SU-DHL-6 (cell line): ENCODE results near the gene KATNAL1.

Experiments used
- H2AFZ ChIP-seq: fragments of 200-600 bp; sonication (generic); 2 replicates; pipeline ENCODE4 v1.6.1; 2014; ENCODE audit warnings: low read depth, mild to moderate bottlenecking, moderate library complexity, mixed read lengths, antibody characterized with exemption, low read length; ENCODE audit not compliant: severe bottlenecking
- H3F3A ChIP-seq: fragments of 200-600 bp; shearing (Covaris generic); 2 replicates; pipeline ENCODE4 v1.6.0; 2016; ENCODE audit warnings: antibody characterized with exemption, mild to moderate bottlenecking; ENCODE audit not compliant: insufficient read depth
- H3K27ac ChIP-seq: fragments of 200-600 bp; sonication (generic); 2 replicates; pipeline ENCODE4 v1.5.1; 2016; ENCODE audit warnings: low read depth, mild to moderate bottlenecking, low read length, moderate library complexity, mixed read lengths
- H3K27me3 ChIP-seq: fragments of 200-600 bp; sonication (generic), shearing (Covaris generic); 2 replicates; pipeline ENCODE4 v1.6.0; 2014; ENCODE audit warnings: mild to moderate bottlenecking, low read length
- H3K36me3 ChIP-seq: fragments of 200-600 bp; sonication (generic); 2 replicates; pipeline ENCODE4 v1.6.1; 2014; ENCODE audit warnings: mild to moderate bottlenecking, low read length, mixed read lengths
- H3K4me2 ChIP-seq: fragments of 300-600, 200-600 bp; shearing (Covaris generic), sonication (generic); 2 replicates; pipeline ENCODE4 v1.6.0; 2014; ENCODE audit warnings: low read length, low read depth, mild to moderate bottlenecking; ENCODE audit not compliant: poor library complexity, severe bottlenecking
- H3K4me3 ChIP-seq: fragments of 200-600 bp; sonication (generic); 2 replicates; pipeline ENCODE4 v1.5.1; 2014; ENCODE audit warnings: antibody characterized with exemption, low read length, mild to moderate bottlenecking, mixed read lengths; ENCODE audit not compliant: insufficient read depth, poor library complexity, severe bottlenecking
- H3K79me2 ChIP-seq: fragments of 200-600 bp; sonication (generic); 2 replicates; pipeline ENCODE4 v1.6.1; 2014; ENCODE audit warnings: mild to moderate bottlenecking, low read length, moderate library complexity; ENCODE audit not compliant: insufficient read depth
- H3K9ac ChIP-seq: fragments of 200-600 bp; sonication (generic); 2 replicates; pipeline ENCODE4 v1.7.0; 2014; ENCODE audit warnings: mild to moderate bottlenecking, low read length
- H3K9me2 ChIP-seq: fragments of 200-600 bp; sonication (generic); replicated peaks from 2 replicates; pipeline ENCODE4 v1.6.1; 2014; ENCODE audit warnings: low read length; ENCODE audit not compliant: insufficient read depth
- H3K9me3 ChIP-seq: fragments of 200-600 bp; sonication (generic); 2 replicates; pipeline ENCODE4 v1.6.1; 2014; ENCODE audit warnings: low read length, mixed read lengths; ENCODE audit not compliant: insufficient read depth
- H4K20me1 ChIP-seq: fragments of 200-600 bp; sonication (generic); 2 replicates; pipeline ENCODE4 v1.6.1; 2014; ENCODE audit warnings: low read depth, mild to moderate bottlenecking, antibody characterized with exemption, low read length, moderate library complexity, mixed read lengths
- EZH2phosphoT487 ChIP-seq: fragments of 200-600 bp; sonication (generic), shearing (Covaris generic); conservative IDR thresholded peaks from 2 replicates; pipeline ENCODE4 v1.6.1; 2018; ENCODE audit warnings: mild to moderate bottlenecking, antibody characterized with exemption, low read length, moderate library complexity, mixed read lengths
- TF ChIP-seq, protein P1 (sequence below): fragments of 200-600 bp; sonication (generic); IDR thresholded peaks from one replicate; pipeline ENCODE4 v1.5.1; 2017; ENCODE audit warnings: antibody characterized with exemption, mild to moderate bottlenecking, low read length, moderate library complexity; ENCODE audit not compliant: insufficient read depth, poor library complexity, severe bottlenecking

Gene KATNAL1

DNA sequence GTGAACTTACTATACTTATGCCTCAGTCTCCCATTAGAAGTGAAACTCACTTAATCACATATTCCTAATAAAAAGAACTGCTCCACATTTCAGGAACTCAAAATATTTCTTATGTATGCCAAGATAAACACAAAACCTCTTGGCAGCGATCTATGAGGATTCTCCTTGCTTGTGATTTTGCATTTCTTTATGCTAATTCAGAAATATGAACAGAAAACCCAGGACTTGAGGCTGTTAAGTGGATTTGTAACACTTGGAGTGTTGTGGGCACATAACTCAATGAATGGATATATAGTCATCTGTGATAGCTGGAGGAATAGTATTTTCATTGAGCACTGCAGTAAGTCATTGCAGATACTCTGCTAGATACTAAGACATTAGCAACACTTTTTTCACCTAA, 5.6 kb upstream of the KATNAL1 start:
- TF ChIP-seq, protein P1, sequence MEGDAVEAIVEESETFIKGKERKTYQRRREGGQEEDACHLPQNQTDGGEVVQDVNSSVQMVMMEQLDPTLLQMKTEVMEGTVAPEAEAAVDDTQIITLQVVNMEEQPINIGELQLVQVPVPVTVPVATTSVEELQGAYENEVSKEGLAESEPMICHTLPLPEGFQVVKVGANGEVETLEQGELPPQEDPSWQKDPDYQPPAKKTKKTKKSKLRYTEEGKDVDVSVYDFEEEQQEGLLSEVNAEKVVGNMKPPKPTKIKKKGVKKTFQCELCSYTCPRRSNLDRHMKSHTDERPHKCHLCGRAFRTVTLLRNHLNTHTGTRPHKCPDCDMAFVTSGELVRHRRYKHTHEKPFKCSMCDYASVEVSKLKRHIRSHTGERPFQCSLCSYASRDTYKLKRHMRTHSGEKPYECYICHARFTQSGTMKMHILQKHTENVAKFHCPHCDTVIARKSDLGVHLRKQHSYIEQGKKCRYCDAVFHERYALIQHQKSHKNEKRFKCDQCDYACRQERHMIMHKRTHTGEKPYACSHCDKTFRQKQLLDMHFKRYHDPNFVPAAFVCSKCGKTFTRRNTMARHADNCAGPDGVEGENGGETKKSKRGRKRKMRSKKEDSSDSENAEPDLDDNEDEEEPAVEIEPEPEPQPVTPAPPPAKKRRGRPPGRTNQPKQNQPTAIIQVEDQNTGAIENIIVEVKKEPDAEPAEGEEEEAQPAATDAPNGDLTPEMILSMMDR: no peak
- no peak for TF ChIP-seq EZH2phosphoT487
- H3K4me2 ChIP-seq: no peak overlapping the region
- H4K20me1 ChIP-seq: no peaks in the 10 kb centered on the region
- no peak overlapping the region for H2AFZ ChIP-seq
- no peaks in the 10 kb centered on the region for H3K36me3 ChIP-seq
- H3K4me3 ChIP-seq: no peak overlapping the region
- H3K9ac ChIP-seq: no peak overlapping the region
- H3K79me2 ChIP-seq: no peaks in the 10 kb centered on the region
- H3K27me3 ChIP-seq: no peaks in the 10 kb centered on the region
- H3K27ac ChIP-seq: no peak overlapping the region
- H3K9me3 ChIP-seq: no peaks in the 10 kb centered on the region
- peaks cover 15% of the 10 kb centered on the region for H3F3A ChIP-seq
- no peaks in the 10 kb centered on the region for H3K9me2 ChIP-seq

DNA sequence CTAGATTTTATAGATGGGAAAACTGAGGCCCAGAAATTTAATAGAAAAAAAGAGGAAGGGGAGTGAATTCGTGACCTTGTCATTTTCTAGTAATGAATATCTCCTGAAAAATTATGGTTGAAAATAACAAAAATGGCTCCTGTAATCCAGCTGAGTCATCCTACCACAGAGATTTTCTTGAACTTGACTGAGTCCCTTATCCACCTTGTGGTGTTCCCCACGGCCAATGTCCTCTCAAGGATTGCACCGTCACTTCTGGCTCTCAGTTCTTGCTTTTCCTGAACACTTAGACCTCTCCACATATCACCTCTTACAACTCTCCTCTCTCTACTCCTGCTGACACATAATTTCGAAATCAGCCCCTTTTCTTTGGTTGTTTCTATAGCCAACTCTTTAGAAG, 1.2 kb upstream of the KATNAL1 start:
- Histone ChIP-seq H3K9me3 (no peaks in the 10 kb centered on the region), H3K4me3 (no peak overlapping the region), H3K9ac (no peak overlapping the region), H3K4me2 (peak overlapping the region; percentile 72), H4K20me1 (no peaks in the 10 kb centered on the region), H3K9me2 (no peaks in the 10 kb centered on the region), H3K27me3 (no peaks in the 10 kb centered on the region), H3K27ac (no peak overlapping the region), H2AFZ (no peak overlapping the region), H3F3A (peaks cover 23% of the 10 kb centered on the region), H3K79me2 (peaks cover 28% of the 10 kb centered on the region), H3K36me3 (no peaks in the 10 kb centered on the region)
- no peak for TF ChIP-seq EZH2phosphoT487
- TF ChIP-seq, protein P1: no peak

DNA sequence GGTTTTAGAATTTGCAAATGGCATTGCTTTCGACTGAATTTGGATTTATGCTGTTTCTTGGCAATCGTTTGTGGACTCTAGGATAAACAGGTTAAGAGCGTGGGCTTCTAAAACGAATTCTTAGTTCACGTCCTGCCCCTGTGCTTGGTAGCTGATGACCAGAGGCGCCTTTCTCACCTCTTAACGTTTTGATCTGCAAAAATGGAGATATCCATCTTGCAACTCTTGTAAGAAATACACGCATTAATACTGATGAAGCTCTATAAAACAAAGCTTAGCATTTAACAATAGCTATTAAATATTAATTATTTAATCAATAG, 580 bp upstream of the KATNAL1 start:
- H2AFZ ChIP-seq: peak overlapping the region; percentile 83

More for the DNA sequence above, 580 bp upstream of the KATNAL1 start:
- Histone ChIP-seq H3K27me3 (no peaks in the 10 kb centered on the region), H3K4me2 (peak overlapping the region; percentile 72), H3K9me2 (no peaks in the 10 kb centered on the region), H3F3A (peaks cover 23% of the 10 kb centered on the region), H3K9me3 (no peaks in the 10 kb centered on the region), H3K4me3 (peak overlapping the region; percentile 97), H3K27ac (peak overlapping the region; percentile 75), H4K20me1 (no peaks in the 10 kb centered on the region), H3K9ac (peak overlapping the region; percentile 96), H3K79me2 (peaks cover 34% of the 10 kb centered on the region), H3K36me3 (no peaks in the 10 kb centered on the region)
- TF ChIP-seq EZH2phosphoT487: no peak
- TF ChIP-seq, protein P1: no peak
